Endothelial cell of umbilical vein (primary cell): ENCODE data around the gene RTN4R. TPM values are rescaled to one million over a fixed set of nuclear protein-coding genes. Genes with fewer than 3 reads are reported as not detected.

ENCODE experiments used
- BruUV-seq: library from RNA; stranded (reverse); fragments of 400-500 nt; replicated peaks from 2 replicates; lab custom pipeline; 2021; lab: Mats Ljungman, UMichigan
- CTCF ChIA-PET: fragments of 300-600, 350-600 bp; sonication (Branson Sonifier 250); formaldehyde crosslinking; loops from one replicate; lab custom pipeline; 2021; ENCODE audit warnings: antibody characterized with exemption, inconsistent platforms; lab: Charles Lee
- POLR2A ChIA-PET: fragments of 300-600, 350-600 bp; sonication (Branson Sonifier 250); formaldehyde crosslinking; loops from one replicate; lab custom pipeline; 2021; ENCODE audit warnings: antibody characterized with exemption, inconsistent platforms; lab: Charles Lee
- DNase-seq: peaks from one replicate; pipeline ENCODE4 v3.0.0-alpha.2; 2011; ENCODE audit warnings: low read depth, low spot score
- FAIRE-seq: peaks from 2 replicates; lab custom pipeline; 2011; peaks lifted over from hg19 to GRCh38; lab: Jason Lieb, UNC
- H2AFZ ChIP-seq: 2 replicates; pipeline ENCODE4 v1.6.0; 2012; ENCODE audit warnings: low read depth, low read length, control low read depth, inconsistent platforms
- H3K27ac ChIP-seq: 2 replicates; pipeline ENCODE4 v1.5.1; 2011; ENCODE audit warnings: low read depth, mild to moderate bottlenecking, control low read depth, low read length, moderate library complexity; ENCODE audit not compliant: insufficient read depth
- H3K27me3 ChIP-seq, 2 experiments: 2 replicates each; pipeline versions ENCODE4 v1.6.0 to v1.6.1; 2011; ENCODE audit warnings: low read length in 2 of 2, mixed read lengths in 1 of 2; ENCODE audit not compliant: control insufficient read depth in 2 of 2, insufficient read depth in 2 of 2
- H3K36me3 ChIP-seq, 2 experiments: 2 replicates in 1 of 2; 3 replicates in 1 of 2; pipeline ENCODE4 v1.5.1; 2011; ENCODE audit warnings: low read length in 2 of 2, mild to moderate bottlenecking in 1 of 2, moderate library complexity in 1 of 2; ENCODE audit not compliant: control insufficient read depth in 2 of 2, insufficient read depth in 2 of 2; ENCODE audit errors: extremely low read depth in 1 of 2
- H3K4me1 ChIP-seq: 3 replicates; pipeline ENCODE4 v1.5.1; 2011; ENCODE audit warnings: mild to moderate bottlenecking, low read length; ENCODE audit not compliant: control insufficient read depth, insufficient read depth; ENCODE audit errors: extremely low read depth
- H3K4me2 ChIP-seq: 2 replicates; pipeline ENCODE4 v1.6.1; 2011; ENCODE audit warnings: low read length, control low read depth, mixed read lengths; ENCODE audit not compliant: insufficient read depth
- H3K4me3 ChIP-seq, 3 experiments: fragments of 200-600 bp in 1 of 3; sonication (generic), shearing (Covaris generic) in 1 of 3; replicated peaks in 1 of 3; 2 replicates each; pipeline ENCODE4 v1.5.1; 2011 to 2016; ENCODE audit warnings: control low read depth in 3 of 3, low read length in 3 of 3, mild to moderate bottlenecking in 2 of 3, inconsistent platforms in 1 of 3, low read depth in 1 of 3, moderate library complexity in 1 of 3; ENCODE audit not compliant: insufficient read depth in 1 of 3
- H3K79me2 ChIP-seq: 2 replicates; pipeline ENCODE4 v1.6.0; 2012; ENCODE audit warnings: low read length, inconsistent platforms; ENCODE audit not compliant: control insufficient read depth, insufficient read depth
- H3K9ac ChIP-seq: replicated peaks from 2 replicates; pipeline ENCODE3; 2011; ENCODE audit warnings: low read length, control low read depth; ENCODE audit not compliant: insufficient read depth; ENCODE audit errors: extremely low read depth
- H3K9me1 ChIP-seq: replicated peaks from 3 replicates; pipeline ENCODE4 v1.6.0; 2011; ENCODE audit warnings: mild to moderate bottlenecking, low read length; ENCODE audit not compliant: control insufficient read depth, insufficient read depth; ENCODE audit errors: extremely low read depth
- H3K9me3 ChIP-seq: replicated peaks from 2 replicates; pipeline ENCODE4 v1.5.1; 2012; ENCODE audit warnings: low read length, inconsistent platforms; ENCODE audit not compliant: control insufficient read depth, insufficient read depth
- H4K20me1 ChIP-seq: replicated peaks from 2 replicates; pipeline ENCODE3; 2011; ENCODE audit warnings: mild to moderate bottlenecking, low read length; ENCODE audit not compliant: control insufficient read depth, insufficient read depth; ENCODE audit errors: extremely low read depth
- EZH2 ChIP-seq: IDR thresholded peaks from 2 replicates; pipeline ENCODE4 v1.6.1; 2012; ENCODE audit warnings: borderline replicate concordance, low read depth, mild to moderate bottlenecking, moderate library complexity, low read length, inconsistent platforms; ENCODE audit not compliant: severe bottlenecking
- GATA2 ChIP-seq: IDR thresholded peaks from 2 replicates; pipeline ENCODE4 v1.7.0; 2011; ENCODE audit warnings: low read depth, mild to moderate bottlenecking, moderate library complexity, mixed read lengths, low read length; ENCODE audit not compliant: insufficient read length, insufficient read depth
- JUN ChIP-seq: IDR thresholded peaks from 2 replicates; pipeline ENCODE4 v1.6.1; 2011; ENCODE audit warnings: borderline replicate concordance, low read depth; ENCODE audit not compliant: insufficient read length, insufficient read depth
- POLR2A ChIP-seq: IDR thresholded peaks from 2 replicates; pipeline ENCODE4 v1.6.1; 2012; ENCODE audit warnings: low read depth, mild to moderate bottlenecking, control low read depth, low read length
- POLR2AphosphoS5 ChIP-seq: IDR thresholded peaks from 2 replicates; pipeline ENCODE4 v1.6.1; 2012; ENCODE audit warnings: low read depth, mild to moderate bottlenecking, control low read depth, low read length, moderate library complexity; ENCODE audit not compliant: insufficient read depth
- dilution Hi-C: fragments of 300-500 bp; cut with MboI; formaldehyde crosslinking; loops from one replicate; pipeline ENCODE4 v1.15.0; 2019; ENCODE audit warnings: low sequenced_read_pairs; ENCODE audit not compliant: extremely low pct_ligation_motif_present
- intact Hi-C: fragments of 100-400 bp; cut with micrococcal nuclease; formaldehyde crosslinking; loops from one replicate; pipeline ENCODE4 v1.10.0; 2022
- polyA plus RNA-seq, 4 experiments: library from polyadenylated mRNA; depleted of rRNA in 3 of 4; stranded (reverse) in 3 of 4; unstranded in 1 of 4; fragments of >200 nt; gene quantifications; 2 replicates each; pipeline versions ENCODE4 v1.2.1 to v1.2.3, GENCODE V29; 2011 to 2012; ENCODE audit warnings: missing spikeins in 1 of 4
- total RNA-seq: library from RNA; stranded (reverse); gene quantifications from 2 replicates; pipeline ENCODE4 v1.2.3, GENCODE V29; 2021

Gene RTN4R
- total and polyA plus RNA-seq, 2 donors (not counting 3 experiments of a cell fraction or from before 2014, with no cell fraction given): 1.2 to 2.2 TPM

GRCh38 chr22:20247608-20248171, 20.4 kb downstream of the RTN4R start:
- CTCF ChIA-PET: no interaction called here
- no peaks in the 10 kb centered on the region for H3K36me3 ChIP-seq
- no peaks in the 10 kb centered on the region for H3K4me1 ChIP-seq
- H3K9me3 ChIP-seq: no peaks in the 10 kb centered on the region
- no TSS peak for BruUV-seq
- H4K20me1 ChIP-seq: no peaks in the 10 kb centered on the region
- H3K27ac ChIP-seq: no peak overlapping the region
- H3K9ac ChIP-seq: no peak overlapping the region
- no peak overlapping the region for H2AFZ ChIP-seq
- dilution Hi-C loops: no loop called here
- POLR2A ChIA-PET: no interaction called here
- intact Hi-C loops: no loop called here
- no peaks in the 10 kb centered on the region for H3K9me1 ChIP-seq
- no peaks in the 10 kb centered on the region for H3K27me3 ChIP-seq
- TF ChIP-seq POLR2A: no peak
- TF ChIP-seq JUN: no peak
- no peak for TF ChIP-seq POLR2AphosphoS5
- no peak overlapping the region for H3K4me2 ChIP-seq
- no peaks in the 10 kb centered on the region for H3K79me2 ChIP-seq
- DNase-seq (no peak), FAIRE-seq (no peak)
- no peak overlapping the region for H3K4me3 ChIP-seq

- H3K4me2 ChIP-seq: no peak overlapping the region
- no peaks in the 10 kb centered on the region for H3K36me3 ChIP-seq
- TF ChIP-seq EZH2: no peak
- TF ChIP-seq GATA2: no peak
- intact Hi-C loops: no loop called here
- FAIRE-seq (no peak), DNase-seq (no peak)
- ChIA-PET CTCF (no interaction called here), POLR2A (no interaction called here)
- no peak overlapping the region for H3K4me3 ChIP-seq
- no TSS peak for BruUV-seq
- H3K4me1 ChIP-seq: no peaks in the 10 kb centered on the region
- no peaks in the 10 kb centered on the region for H4K20me1 ChIP-seq
- H3K79me2 ChIP-seq: no peaks in the 10 kb centered on the region
- dilution Hi-C loops: no loop called here
- H3K9ac ChIP-seq: no peak overlapping the region
- no peak overlapping the region for H3K27ac ChIP-seq
- H2AFZ ChIP-seq: no peak overlapping the region
- no peaks in the 10 kb centered on the region for H3K27me3 ChIP-seq
- H3K9me3 ChIP-seq: no peaks in the 10 kb centered on the region
- H3K9me1 ChIP-seq: no peaks in the 10 kb centered on the region
Measured at GRCh38 chr22:20247010-20247505, 21.1 kb downstream of the RTN4R start.
